Measurements from ENCODE around the gene SAMD7. TPM values are rescaled to one million over a fixed set of nuclear protein-coding genes. Genes with fewer than 3 reads are reported as not detected.

Gene SAMD7
- total RNA-seq, 4 donors from 2014 or later, result not detected

GRCh38 chr3:169965562-169966427, 54.4 kb downstream of the SAMD7 start:
- DNase-seq (ENCODE audit: low spot score) (no peak), ATAC-seq (ENCODE audit: low FRiP score) (no peak)
- no peak for TF ChIP-seq CTCF (IDR thresholded peaks at IDR 0.05)

- TF ChIP-seq CTCF (IDR thresholded peaks at IDR 0.05), result no peak
- ATAC-seq (ENCODE audit: low FRiP score) (peak; percentile 92), DNase-seq (ENCODE audit: low spot score) (peak; percentile 81)
Observed at GRCh38 chr3:169966428-169966950, 55.1 kb downstream of the SAMD7 start, which contains the start of gene SEC62. Gene SEC62, plus strand, starts transcription at chr3:169966807. Its CDS starts 16 bp downstream, at chr3:169966823.

- ATAC-seq (ENCODE audit: low FRiP score), result peak; percentile 94
- peak; percentile 28 for DNase-seq (ENCODE audit: low spot score)
- no peak for TF ChIP-seq CTCF (IDR thresholded peaks at IDR 0.05)
Observed at GRCh38 chr3:169966951-169967915, 55.9 kb downstream of the SAMD7 start.

GRCh38 chr3:169968224-169968885, 57.0 kb downstream of the SAMD7 start:
- no peak for TF ChIP-seq CTCF (IDR thresholded peaks at IDR 0.05)
- ATAC-seq (ENCODE audit: low FRiP score) (no peak), DNase-seq (ENCODE audit: low spot score) (no peak)

GRCh38 chr3:169969174-169970095, 58.1 kb downstream of the SAMD7 start:
- DNase-seq (ENCODE audit: low spot score), result no peak
- no peak for ATAC-seq (ENCODE audit: low FRiP score)
- TF ChIP-seq CTCF (IDR thresholded peaks at IDR 0.05), result no peak
